CD4-positive, alpha-beta T cell treated with Interleukin-4 for 4 hours (primary cell): ENCODE data around the gene MYO5A.
"Not testable (repeated sequence)": the region's sequence is repeated elsewhere in the genome, so short reads cannot be mapped to it uniquely, and the experiment has no call there.

Experiments used
- DNase-seq: peaks from one replicate; pipeline ENCODE4 v3.0.0-alpha.2; 2020

Gene MYO5A

GRCh38 chr15:52448011-52448890 is 80.4 kb downstream of the MYO5A start:
- no peak for DNase-seq

- DNase-seq: no peak
Measured at GRCh38 chr15:52445954-52446353, 82.7 kb downstream of the MYO5A start.

DNA sequence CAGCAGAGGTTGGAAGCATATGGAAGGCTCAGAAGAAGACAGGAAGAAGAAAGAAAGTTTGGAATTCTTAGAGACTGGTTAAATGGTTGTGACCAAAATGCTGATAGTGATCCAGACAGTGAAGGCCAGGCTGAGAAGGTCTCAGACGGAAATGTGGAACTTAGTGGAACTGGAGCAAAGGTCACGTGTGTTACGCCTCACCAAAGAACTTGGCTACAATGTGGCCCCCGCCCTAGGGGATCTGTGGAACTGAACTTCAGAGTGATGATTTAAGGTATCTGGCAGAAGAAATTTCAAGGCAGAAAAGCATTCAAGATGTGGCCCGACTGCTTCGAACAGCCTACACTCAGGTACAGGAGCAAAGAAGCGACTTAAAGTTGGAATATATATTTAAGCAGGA is 83.1 kb downstream of the MYO5A start:
- no peak for DNase-seq

- not testable (repeated sequence) for DNase-seq
Measured at GRCh38 chr15:52443205-52443604, 85.5 kb downstream of the MYO5A start.

DNA sequence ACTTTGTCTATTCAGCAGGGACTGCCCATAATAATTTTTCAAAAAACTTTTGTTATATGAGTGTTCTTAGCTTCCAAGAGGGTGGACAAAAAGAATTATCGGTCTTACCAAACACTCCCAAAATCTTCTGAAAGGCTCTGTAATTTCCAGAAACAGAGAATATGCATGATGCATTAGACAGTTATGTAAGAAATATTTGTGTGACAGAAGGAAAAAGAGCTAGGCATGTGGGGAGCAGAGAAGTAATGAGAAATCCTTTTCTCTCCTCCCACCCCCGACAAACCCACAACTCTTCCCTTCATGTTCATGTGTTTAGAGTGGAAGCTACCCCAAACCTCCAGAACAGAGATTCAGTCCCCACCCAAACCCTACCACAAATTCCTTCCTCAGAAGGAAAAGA is 86.8 kb downstream of the MYO5A start:
- no peak for DNase-seq

DNA sequence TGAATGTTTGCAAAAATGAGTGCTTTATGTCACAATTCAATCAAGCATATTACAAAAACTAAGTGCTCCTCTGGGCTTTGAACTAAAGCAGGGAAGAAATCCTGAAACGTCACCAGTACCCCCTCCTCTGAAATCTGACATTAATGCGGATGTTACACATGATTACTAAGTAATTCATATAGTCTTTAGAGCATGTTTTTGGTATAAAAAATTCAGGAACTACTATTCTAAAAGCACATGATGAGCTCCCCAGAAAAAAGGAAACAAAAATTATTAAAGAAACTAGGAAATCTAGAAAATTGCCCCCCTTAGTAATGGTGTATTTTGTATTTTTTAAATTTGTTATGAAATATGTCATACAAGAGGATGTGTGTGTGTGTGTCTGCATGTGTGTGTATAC is 87.7 kb downstream of the MYO5A start:
- no peak for DNase-seq

DNA sequence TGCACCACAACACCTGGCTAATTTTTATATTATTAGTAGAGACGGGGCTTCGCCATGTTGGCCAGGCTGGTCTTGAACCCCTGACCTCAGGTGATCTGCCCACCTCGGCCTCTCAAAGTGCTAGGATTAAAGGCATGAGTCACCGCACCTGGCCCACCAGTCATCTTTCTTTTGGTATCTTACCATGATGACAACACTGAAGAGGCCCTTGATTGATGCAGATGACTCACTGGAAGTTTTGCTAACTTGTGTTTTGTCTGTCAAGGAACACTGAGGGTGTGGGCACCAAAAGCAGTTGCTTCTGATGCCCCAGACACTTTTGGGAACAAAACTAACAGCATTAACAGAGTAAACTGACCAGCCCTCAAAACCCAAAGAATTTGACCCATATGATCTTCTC is 88.3 kb downstream of the MYO5A start:
- DNase-seq: peak; percentile 52

DNA sequence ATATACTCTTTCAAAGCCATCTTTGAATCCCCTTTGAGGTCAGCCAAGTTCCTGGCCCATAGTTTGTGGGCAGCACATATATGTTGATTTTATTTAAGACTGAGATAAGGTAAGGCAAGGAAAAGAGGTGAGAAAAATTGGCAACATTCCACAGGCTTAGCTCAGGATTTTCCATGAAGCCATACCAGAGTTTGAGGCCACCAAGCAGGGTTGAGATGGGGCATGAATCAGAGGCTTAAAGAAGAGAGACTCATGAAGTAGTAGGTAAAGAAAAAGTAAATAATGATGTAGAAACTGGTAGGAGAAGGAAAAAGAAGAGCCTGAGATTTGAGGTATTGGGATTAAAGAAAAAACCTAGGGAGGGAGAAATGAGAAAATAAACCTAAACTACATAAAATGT is 89.2 kb downstream of the MYO5A start:
- no peak for DNase-seq

- DNase-seq: not testable (repeated sequence)
Measured at GRCh38 chr15:52439042-52439441, 89.6 kb downstream of the MYO5A start.

GRCh38 chr15:52438047-52438446 is 90.6 kb downstream of the MYO5A start:
- no peak for DNase-seq

- no peak for DNase-seq
Measured at GRCh38 chr15:52437646-52438045, 91.0 kb downstream of the MYO5A start.

DNA sequence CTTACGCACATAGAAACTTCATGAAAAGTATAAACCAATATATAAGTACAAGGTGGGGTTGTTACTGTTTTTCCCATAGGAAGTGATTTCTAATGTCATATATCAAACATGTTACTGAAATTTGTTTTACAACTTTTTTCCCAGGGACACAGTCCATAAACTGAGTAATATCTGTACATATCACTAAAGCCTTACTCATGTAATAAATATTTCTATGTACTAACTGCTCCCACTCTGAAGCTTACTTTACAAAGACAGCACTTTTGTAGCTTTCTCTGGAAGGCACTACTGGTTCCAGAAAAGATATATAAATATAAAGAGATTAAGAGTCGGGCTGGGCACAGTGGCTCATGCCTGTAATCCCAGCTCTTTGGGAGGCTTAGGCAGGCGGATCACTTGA is 91.7 kb downstream of the MYO5A start:
- no peak for DNase-seq

- DNase-seq: no peak
Measured at GRCh38 chr15:52434885-52435284, 93.8 kb downstream of the MYO5A start.

DNA sequence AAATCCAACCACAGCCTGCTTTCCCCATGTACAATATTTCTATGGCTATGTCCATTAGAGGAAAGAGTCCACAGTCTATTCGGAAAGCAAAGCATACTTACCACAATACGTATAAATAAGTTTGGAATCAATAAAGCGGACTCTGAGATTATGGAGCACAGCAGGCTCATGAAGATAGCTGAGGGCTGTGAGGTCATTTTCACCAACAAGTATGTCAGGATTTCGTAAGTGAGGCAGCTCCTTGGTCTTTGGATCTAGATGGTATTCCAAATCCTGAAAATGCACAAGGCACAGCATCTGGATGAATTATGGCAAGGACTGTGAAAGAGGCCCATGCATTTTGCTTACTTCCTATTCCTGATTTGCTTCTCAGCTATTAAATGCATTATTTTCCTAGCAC is 100.4 kb downstream of the MYO5A start:
- DNase-seq: no peak

DNA sequence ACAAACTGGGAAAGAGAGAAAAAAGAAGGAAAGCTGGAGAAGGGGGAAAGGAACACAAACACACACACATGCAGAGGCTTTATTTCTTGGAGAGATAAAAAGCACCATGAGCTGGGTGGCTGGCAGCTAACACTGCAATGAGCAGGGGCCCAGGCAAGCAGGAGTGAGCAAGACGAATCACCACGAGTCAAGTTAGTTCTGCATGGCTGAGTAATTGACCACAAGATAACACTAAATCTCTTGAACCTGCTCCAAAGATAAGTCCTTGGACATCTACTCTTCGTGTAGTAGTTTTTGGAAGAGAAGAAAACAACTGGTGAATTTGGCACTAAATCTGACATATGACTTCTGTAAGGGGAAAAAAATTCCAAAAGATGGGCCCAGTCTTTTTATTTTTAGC is 100.9 kb downstream of the MYO5A start:
- DNase-seq: no peak

DNA sequence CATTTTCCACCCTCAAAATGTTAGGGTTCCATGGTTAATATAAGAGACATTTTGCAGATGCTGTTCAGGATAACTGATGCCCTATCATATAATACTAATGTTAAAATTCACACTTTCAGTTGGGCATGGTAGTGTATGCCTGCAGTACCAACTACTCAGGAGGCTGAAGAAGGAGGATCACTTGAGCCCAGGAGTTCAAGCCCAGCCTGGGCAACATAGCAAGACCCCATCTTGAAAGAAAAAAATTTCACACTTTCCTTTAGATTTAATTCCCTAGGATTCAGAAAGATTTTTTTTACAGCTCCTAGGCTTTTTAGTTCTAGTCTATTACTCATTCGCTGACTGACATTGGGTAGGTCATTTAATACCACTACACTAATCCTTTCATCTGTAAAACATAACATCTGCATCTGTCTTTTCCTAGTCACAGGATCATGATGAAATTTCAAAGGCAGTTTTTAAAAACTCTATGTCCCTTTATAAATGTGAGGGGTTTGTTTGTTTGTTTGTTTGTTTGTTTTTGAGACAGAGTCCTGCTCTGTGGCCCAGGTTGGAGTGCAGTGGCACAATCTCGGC is 103.7 kb downstream of the MYO5A start:
- no peak for DNase-seq

DNA sequence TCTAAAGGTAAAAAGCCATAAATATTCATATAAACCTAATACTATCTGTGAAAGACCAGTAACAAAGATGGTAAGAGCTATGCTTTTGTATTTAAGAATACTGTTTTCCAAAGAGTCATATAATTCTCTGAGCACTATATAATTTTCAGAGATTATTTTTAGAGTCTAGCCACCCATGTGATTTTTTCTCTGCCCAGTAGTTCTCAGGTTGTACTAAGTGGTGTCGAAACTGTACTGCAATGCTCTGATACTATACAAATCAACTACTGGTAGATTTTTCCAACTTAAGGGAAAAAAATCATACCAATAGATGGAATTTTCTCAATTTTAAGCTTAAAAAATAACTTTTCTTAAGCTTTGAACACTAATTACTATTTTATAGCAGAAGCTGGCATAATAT is 104.8 kb downstream of the MYO5A start:
- no peak for DNase-seq

DNA sequence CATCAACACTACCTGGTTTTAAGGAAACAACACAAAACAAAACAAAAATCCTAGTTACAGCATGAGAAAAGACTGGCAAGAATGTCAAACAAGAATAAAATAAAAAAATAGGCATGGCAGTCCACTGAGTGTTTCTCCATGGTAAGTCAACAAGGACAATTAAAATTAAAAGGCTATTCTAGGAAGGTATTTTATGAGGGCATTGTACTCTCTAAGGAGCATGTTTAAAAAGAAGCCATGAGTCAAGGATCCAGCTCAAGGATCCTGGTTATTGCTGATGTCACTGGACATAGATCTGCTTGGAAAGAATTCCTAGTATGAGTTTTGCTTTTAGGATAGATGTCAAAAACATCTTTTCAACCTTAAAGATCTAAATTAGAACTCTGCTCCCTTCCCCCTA is 106.7 kb downstream of the MYO5A start:
- DNase-seq: no peak

DNA sequence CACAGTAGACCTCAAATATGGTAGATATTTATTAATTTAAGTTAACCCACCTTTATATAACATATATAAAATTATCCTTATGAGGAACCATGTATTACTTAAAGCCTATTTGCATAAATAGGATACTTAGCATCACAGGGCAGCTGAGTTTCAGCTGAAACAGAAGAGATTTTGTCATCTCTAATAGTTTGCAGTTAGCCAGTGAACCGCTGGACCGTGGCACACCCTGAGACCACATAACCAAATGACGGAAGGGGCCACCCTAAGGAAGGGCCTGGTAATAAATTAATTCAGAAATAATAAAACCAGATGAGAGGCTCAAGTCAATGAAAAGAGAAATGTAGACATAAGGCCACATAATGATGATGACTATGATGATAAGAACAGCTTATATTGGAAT is 107.7 kb downstream of the MYO5A start:
- DNase-seq: no peak

DNA sequence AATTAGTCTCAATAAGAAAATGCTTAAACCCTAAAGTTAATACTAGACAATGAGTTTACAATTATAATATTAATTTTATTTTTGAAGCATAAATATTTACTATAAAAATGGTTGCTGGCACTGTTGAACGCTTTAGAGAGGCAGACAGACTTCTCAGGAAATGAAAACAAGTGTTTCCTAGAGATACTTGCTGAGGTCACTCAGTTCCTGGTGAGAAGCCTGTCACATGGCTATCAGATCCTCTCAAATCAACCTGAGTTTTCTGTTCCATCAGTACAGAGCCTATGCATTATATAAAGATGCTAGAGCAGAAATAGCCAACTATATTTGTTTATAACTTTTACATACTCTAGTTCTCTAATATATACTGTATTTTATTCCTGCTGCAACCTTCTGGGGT is 109.2 kb downstream of the MYO5A start:
- no peak for DNase-seq

GRCh38 chr15:52417957-52418356 is 110.7 kb downstream of the MYO5A start:
- no peak for DNase-seq

- no peak for DNase-seq
Measured at GRCh38 chr15:52417521-52417920, 111.2 kb downstream of the MYO5A start.

DNA sequence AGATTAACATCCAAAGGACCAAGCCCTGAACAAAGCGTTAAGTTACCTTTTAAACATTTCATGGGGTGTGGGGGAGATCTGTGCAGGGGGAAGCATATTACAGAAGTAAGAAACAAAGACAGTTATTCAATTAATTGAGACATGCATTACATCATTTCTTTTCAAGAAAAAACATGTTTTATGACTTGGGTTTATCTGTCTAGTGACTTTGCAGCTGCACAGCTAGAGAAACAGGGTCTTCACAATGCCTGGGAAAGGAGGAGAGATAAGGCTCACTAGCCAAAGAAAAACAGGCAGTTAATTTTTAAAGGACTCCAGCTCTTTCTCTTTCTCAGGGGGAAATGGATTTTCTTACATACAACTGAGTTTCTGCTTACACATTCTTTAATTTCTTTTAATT is 112.1 kb downstream of the MYO5A start:
- DNase-seq: not testable (repeated sequence)

DNA sequence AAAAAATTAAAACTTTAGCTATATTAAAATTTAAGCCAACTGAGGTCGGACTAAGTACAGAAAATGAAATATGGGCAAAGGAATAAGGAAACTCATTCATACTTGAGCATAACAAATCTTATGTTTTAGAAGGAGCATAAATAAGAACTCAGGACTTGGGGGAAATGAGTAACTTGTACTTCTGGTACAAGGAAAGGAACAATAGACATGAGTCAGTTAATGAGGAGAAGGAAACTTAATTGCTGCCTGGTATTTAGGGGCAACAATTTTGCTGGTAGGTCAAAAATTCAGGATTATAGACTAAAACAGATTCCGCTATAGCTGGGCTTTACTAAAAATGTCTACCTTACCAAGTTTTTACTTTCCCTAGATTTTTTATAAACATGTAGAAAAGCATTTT is 113.1 kb downstream of the MYO5A start:
- DNase-seq: no peak

DNA sequence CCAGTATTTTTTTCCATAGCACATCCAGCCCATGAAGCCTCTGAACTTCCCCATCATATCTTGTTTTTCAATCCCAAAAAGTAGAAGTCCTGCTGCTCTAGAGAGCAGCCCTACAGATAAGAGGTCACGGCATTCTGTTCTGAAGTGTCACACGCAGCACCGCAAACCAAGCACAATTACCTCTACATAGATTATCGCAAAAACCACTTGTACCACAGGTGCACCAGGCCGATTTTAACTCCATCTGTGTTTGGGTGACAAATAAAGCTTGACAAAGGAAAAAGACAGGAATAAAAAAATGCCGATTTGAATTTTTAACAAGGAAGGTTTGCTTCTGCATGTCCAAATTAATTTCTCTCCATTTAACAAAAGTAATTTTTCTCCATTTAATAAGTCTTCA is 113.7 kb downstream of the MYO5A start:
- DNase-seq: no peak
